ENCODE data around the gene NXPE1. TPM values are rescaled to one million over a fixed set of nuclear protein-coding genes. Genes with fewer than 3 reads are reported as not detected.
A peak's percentile ranks its signal among the peaks of the same experiment; 100 is the strongest.

Gene NXPE1
- total RNA-seq, 1 experiment from 2014 or later, result not detected

- H3K27me3 ChIP-seq (ENCODE audit: insufficient read depth, low read length), result no peaks in the 10 kb centered on the region
- H4K5ac ChIP-seq (ENCODE audit: insufficient read length, low read depth, low read length), result no peak overlapping the region
- H3K27ac Mint-ChIP-seq, result peak overlapping the region; percentile 81 to 97 (median 95)
- no peak overlapping the region for H3T11ph ChIP-seq (ENCODE audit: low read length)
- peak; percentile 47 for DNase-seq
- no peaks in the 10 kb centered on the region for H3K23me2 ChIP-seq (ENCODE audit: insufficient read length, low read depth, low read length, poor library complexity, severe bottlenecking)
- H3K4me1 Mint-ChIP-seq, result peaks cover 64 to 70% of the 10 kb centered on the region in 2 experiments
- H3K23ac ChIP-seq (ENCODE audit: insufficient read length, low read depth, low read length), result no peak overlapping the region
- peaks cover 26% of the 10 kb centered on the region for H3K4me1 ChIP-seq (ENCODE audit: insufficient read depth, low read length)
- TF ChIP-seq CTCF (conservative IDR thresholded peaks at IDR 0.05), result no peak
- H3K79me1 ChIP-seq (ENCODE audit: insufficient read depth, low read depth, low read length, poor library complexity, severe bottlenecking), result no peaks in the 10 kb centered on the region
- no peak overlapping the region for H3K9ac ChIP-seq (ENCODE audit: extremely low read depth, insufficient read length, low read length)
- H3K4me3 Mint-ChIP-seq, result peak overlapping the region; percentile 53 to 56; a peak in 4 of 5 replicates
- H3K56ac ChIP-seq (ENCODE audit: insufficient read length, low read depth, low read length), result no peak overlapping the region
- H3K4me2 ChIP-seq (ENCODE audit: insufficient read depth, insufficient read length, low read length), result peak overlapping the region; percentile 49
- peaks cover 9 to 12% of the 10 kb centered on the region in 2 experiments for H3K9me3 Mint-ChIP-seq
- H3K9me3 ChIP-seq (ENCODE audit: control insufficient read depth, low read depth, low read length), result no peaks in the 10 kb centered on the region
- no peak overlapping the region for H2BK12ac ChIP-seq (ENCODE audit: insufficient read length, low read depth, low read length)
- no peak overlapping the region for H2BK120ac ChIP-seq (ENCODE audit: low read depth, low read length, poor library complexity, severe bottlenecking)
- H3K4ac ChIP-seq (ENCODE audit: low read depth, low read length), result no peak overlapping the region
- no CpG with 5 or more reads among the region's 2 CpGs for WGBS (ENCODE audit: extremely low coverage, insufficient read length, low lambda C conversion rate)
- H2BK5ac ChIP-seq (ENCODE audit: insufficient read length, low read length), result no peak overlapping the region
- H3K27ac ChIP-seq (ENCODE audit: insufficient read length, low read depth, low read length), result peak overlapping the region; percentile 90
- H2AK5ac ChIP-seq (ENCODE audit: insufficient read length, low read length), result no peak overlapping the region
- no peak overlapping the region for H2BK20ac ChIP-seq (ENCODE audit: low read depth, low read length, poor library complexity, severe bottlenecking)
- H4K8ac ChIP-seq (replicated peaks; ENCODE audit: insufficient read length, low read depth, low read length), result no peak overlapping the region
- H3K36me3 Mint-ChIP-seq (ENCODE audit: insufficient read depth in 1 of 3, low read depth in 3 of 3), result peaks cover 5 to 16% (median 14%) of the 10 kb centered on the region in 3 experiments
- H3K14ac ChIP-seq (ENCODE audit: insufficient read depth, low read length), result no peak overlapping the region
- H4K20me1 ChIP-seq (ENCODE audit: control insufficient read depth, insufficient read depth, insufficient read length), result no peaks in the 10 kb centered on the region
- H3K18ac ChIP-seq (ENCODE audit: insufficient read length, low read depth, low read length), result no peak overlapping the region
- peaks cover 1% of the 10 kb centered on the region for H3K27me3 Mint-ChIP-seq (ENCODE audit: low read depth)
- H2AFZ ChIP-seq (ENCODE audit: low read length), result no peak overlapping the region
- no peaks in the 10 kb centered on the region for H3K79me2 ChIP-seq (ENCODE audit: insufficient read depth, low read length)
- no peak overlapping the region for H2BK15ac ChIP-seq (ENCODE audit: low read depth, low read length)
- H4K91ac ChIP-seq (ENCODE audit: insufficient read length, low read depth, low read length), result no peak overlapping the region
Observed at GRCh38 chr11:114478001-114478410, 81.7 kb downstream of the NXPE1 start.
